Kidney epithelial cell (primary cell): ENCODE data around the gene IGSF21. TPM values are rescaled to one million over a fixed set of nuclear protein-coding genes. Genes with fewer than 3 reads are reported as not detected.

Experiments
- DNase-seq: peaks from one replicate; pipeline ENCODE4 v3.0.0-alpha.2; 2010; ENCODE audit warnings: low read depth
- H3K27me3 ChIP-seq: 2 replicates; pipeline ENCODE4 v1.6.0; 2011; ENCODE audit warnings: low read length; ENCODE audit not compliant: control insufficient read depth, insufficient read depth
- H3K36me3 ChIP-seq: 2 replicates; pipeline ENCODE4 v1.5.1; 2011; ENCODE audit warnings: low read length; ENCODE audit not compliant: control insufficient read depth, insufficient read depth
- H3K4me3 ChIP-seq: 2 replicates; pipeline ENCODE4 v1.5.1; 2011; ENCODE audit warnings: low read depth, mild to moderate bottlenecking, control low read depth, low read length
- CTCF ChIP-seq: IDR thresholded peaks from 2 replicates; pipeline ENCODE4 v1.5.1; 2011; ENCODE audit warnings: mild to moderate bottlenecking, moderate library complexity, low read length, control low read depth, inconsistent platforms; ENCODE audit not compliant: insufficient read depth, poor library complexity, severe bottlenecking
- total RNA-seq: library from RNA; depleted of rRNA; stranded (reverse); fragments of >200 nt; gene quantifications from 2 replicates; pipeline ENCODE4 v1.2.3, GENCODE V29; 2015

The IGSF21 gene
- total RNA-seq, 1 donor from 2014 or later: not detected

GRCh38 chr1:18337757-18338156, 230.2 kb downstream of the IGSF21 start:
- Histone ChIP-seq H3K4me3 (no peak overlapping the region), H3K27me3 (no peaks in the 10 kb centered on the region), H3K36me3 (no peaks in the 10 kb centered on the region)
- no peak for TF ChIP-seq CTCF
- DNase-seq: no peak

GRCh38 chr1:18339161-18339560, 231.6 kb downstream of the IGSF21 start:
- no peak overlapping the region for H3K4me3 ChIP-seq
- DNase-seq: no peak
- H3K36me3 ChIP-seq: no peaks in the 10 kb centered on the region
- TF ChIP-seq CTCF: no peak
- H3K27me3 ChIP-seq: no peaks in the 10 kb centered on the region

- H3K36me3 ChIP-seq: no peaks in the 10 kb centered on the region
- H3K27me3 ChIP-seq: no peaks in the 10 kb centered on the region
- no peak for TF ChIP-seq CTCF
- H3K4me3 ChIP-seq: no peak overlapping the region
- DNase-seq: no peak
These were observed 232.7 kb downstream of the IGSF21 start for GRCh38 chr1:18340158-18340764.

- DNase-seq: no peak
- no peak overlapping the region for H3K4me3 ChIP-seq
- H3K36me3 ChIP-seq: no peaks in the 10 kb centered on the region
- H3K27me3 ChIP-seq: no peaks in the 10 kb centered on the region
- no peak for TF ChIP-seq CTCF
These were observed 233.2 kb downstream of the IGSF21 start for GRCh38 chr1:18340787-18341186.

- H3K4me3 ChIP-seq: no peak overlapping the region
- no peaks in the 10 kb centered on the region for H3K36me3 ChIP-seq
- DNase-seq: peak; percentile 29
- no peaks in the 10 kb centered on the region for H3K27me3 ChIP-seq
- TF ChIP-seq CTCF: no peak
These were observed 233.9 kb downstream of the IGSF21 start for GRCh38 chr1:18341291-18342069.
